Mucosa of descending colon (tissue), 3 donors: ENCODE results near the gene TMEM164. TPM values are rescaled to one million over a fixed set of nuclear protein-coding genes. Genes with fewer than 3 reads are reported as not detected.
A peak's percentile ranks its signal among the peaks of the same experiment; 100 is the strongest.
"Not testable (repeated sequence)": the region's sequence is repeated elsewhere in the genome, so short reads cannot be mapped to it uniquely, and the experiment has no call there.

ENCODE experiments used
- ATAC-seq: fragments of 200-7000 bp; cut with Tn5 transposase; one replicate; pipeline ENCODE4 v1.9.1; 2020; ENCODE audit warnings: mild to moderate bottlenecking, moderate library complexity
- DNase-seq, 3 donors: peaks; one replicate each; pipeline ENCODE4 v3.0.0-alpha.2; 2020
- H3K36me3 ChIP-seq: fragments of 200-600 bp; one replicate; pipeline ENCODE4 v1.8.0; 2021; ENCODE audit warnings: low read depth, mild to moderate bottlenecking
- H3K4me1 ChIP-seq: fragments of 200-600 bp; one replicate; pipeline ENCODE4 v1.8.0; 2021; ENCODE audit warnings: low read depth, mild to moderate bottlenecking
- H3K4me3 ChIP-seq: fragments of 200-600 bp; one replicate; pipeline ENCODE4 v1.8.0; 2021; ENCODE audit warnings: mild to moderate bottlenecking
- H3K9me3 ChIP-seq: fragments of 200-600 bp; one replicate; pipeline ENCODE4 v1.8.0; 2021; ENCODE audit warnings: mild to moderate bottlenecking
- intact Hi-C, 2 donors: fragments of 100-400 bp; cut with DNase I in 1 of 2; cut with micrococcal nuclease in 1 of 2; formaldehyde crosslinking; loops; one replicate each; pipeline versions ENCODE4 v1.11.0 to v1.11.1; 2022; cut with DNase I, micrococcal nuclease
- total RNA-seq, 3 donors: library from RNA; stranded (reverse); fragmentation: NEBNext Ultra II Directional in 2 of 3; extraction: Animal tissue kit (Norgen Biotek cat#: 25700) in 2 of 3; gene quantifications; one replicate each; pipeline versions ENCODE4 v1.2.1 to v1.2.4, GENCODE V29; 2021 to 2023
- TF ChIP-seq, protein P1 (sequence below): fragments of 200-600 bp; IDR thresholded peaks from one replicate; pipeline ENCODE4 v1.8.0; 2022; ENCODE audit warnings: antibody characterized with exemption, mild to moderate bottlenecking
- donor health status: DM: no; HTN: no; CAD: no; lungs with moderate emphysema.
- donor health status: DM: no; HTN: no; CAD: no.
- donor health status: DM: no; HTN: yes; CAD: no.

Gene TMEM164
- total RNA-seq, 3 donors from 2014 or later = 58.6 to 103 (median 95.4) TPM

DNA sequence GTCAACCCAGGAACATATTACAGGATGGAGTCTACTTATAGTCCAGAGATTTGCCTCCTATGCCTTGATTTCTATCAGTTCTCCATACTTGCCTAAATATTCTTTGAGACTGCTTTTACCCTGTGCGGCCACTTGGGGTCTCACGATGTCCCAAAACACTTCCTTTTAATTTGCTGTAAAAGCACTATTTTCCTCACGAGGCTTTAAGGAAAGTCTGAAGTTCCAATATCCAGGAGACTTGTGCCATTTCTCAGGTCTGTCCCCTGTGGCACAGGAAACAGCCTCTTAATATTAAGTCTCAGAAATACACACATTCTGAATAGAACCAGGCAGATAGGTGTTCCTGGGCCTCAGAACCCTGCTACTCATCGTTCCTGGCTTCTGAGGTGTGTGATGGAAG is 142.9 kb downstream of the TMEM164 start:
- intact Hi-C loops = loop anchor here in 1 of 2 donors (10.0 kb wide), 1 partner anchor 231 kb away; no protein-coding TSS in a partner anchor
- peak in 1 of 3 donors; percentile 15 for DNase-seq
- peak; percentile 73 for ATAC-seq

DNA sequence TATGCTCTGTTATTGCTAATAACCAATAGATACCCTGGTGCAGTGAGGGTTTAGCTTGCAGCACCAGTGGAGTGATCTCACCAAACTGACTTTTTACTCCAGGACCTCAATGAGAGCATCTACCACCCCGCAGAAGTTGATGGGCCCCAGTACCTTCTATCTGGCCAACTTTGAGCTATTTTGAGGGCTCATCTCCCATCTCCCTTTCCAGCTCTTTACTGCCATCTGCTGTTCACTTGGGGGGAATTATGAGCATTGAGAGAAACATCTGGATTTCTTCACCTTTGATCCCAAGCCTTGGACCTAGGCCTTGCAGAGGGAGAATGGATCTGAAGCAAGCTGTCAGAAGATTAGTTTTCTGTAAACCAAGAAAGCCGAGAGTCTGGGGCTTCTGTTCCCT is 143.6 kb downstream of the TMEM164 start:
- Histone ChIP-seq H3K36me3 (no peaks in the 10 kb centered on the region), H3K4me3 (no peak overlapping the region), H3K9me3 (no peaks in the 10 kb centered on the region), H3K4me1 (peaks cover 2% of the 10 kb centered on the region)
- intact Hi-C loops = loop anchor here in 1 of 2 donors (10.0 kb wide), 1 partner anchor 232 kb away; no protein-coding TSS in a partner anchor
- TF ChIP-seq, protein P1, sequence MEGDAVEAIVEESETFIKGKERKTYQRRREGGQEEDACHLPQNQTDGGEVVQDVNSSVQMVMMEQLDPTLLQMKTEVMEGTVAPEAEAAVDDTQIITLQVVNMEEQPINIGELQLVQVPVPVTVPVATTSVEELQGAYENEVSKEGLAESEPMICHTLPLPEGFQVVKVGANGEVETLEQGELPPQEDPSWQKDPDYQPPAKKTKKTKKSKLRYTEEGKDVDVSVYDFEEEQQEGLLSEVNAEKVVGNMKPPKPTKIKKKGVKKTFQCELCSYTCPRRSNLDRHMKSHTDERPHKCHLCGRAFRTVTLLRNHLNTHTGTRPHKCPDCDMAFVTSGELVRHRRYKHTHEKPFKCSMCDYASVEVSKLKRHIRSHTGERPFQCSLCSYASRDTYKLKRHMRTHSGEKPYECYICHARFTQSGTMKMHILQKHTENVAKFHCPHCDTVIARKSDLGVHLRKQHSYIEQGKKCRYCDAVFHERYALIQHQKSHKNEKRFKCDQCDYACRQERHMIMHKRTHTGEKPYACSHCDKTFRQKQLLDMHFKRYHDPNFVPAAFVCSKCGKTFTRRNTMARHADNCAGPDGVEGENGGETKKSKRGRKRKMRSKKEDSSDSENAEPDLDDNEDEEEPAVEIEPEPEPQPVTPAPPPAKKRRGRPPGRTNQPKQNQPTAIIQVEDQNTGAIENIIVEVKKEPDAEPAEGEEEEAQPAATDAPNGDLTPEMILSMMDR = no peak
- DNase-seq (peak in 1 of 3 donors; percentile 54), ATAC-seq (peak; percentile 80)

More for the DNA sequence above, 142.9 kb downstream of the TMEM164 start:
- no peaks in the 10 kb centered on the region for H3K36me3 ChIP-seq
- H3K4me3 ChIP-seq = no peak overlapping the region
- H3K9me3 ChIP-seq = no peaks in the 10 kb centered on the region
- TF ChIP-seq, protein P1 = no peak
- H3K4me1 ChIP-seq = peaks cover 2% of the 10 kb centered on the region

DNA sequence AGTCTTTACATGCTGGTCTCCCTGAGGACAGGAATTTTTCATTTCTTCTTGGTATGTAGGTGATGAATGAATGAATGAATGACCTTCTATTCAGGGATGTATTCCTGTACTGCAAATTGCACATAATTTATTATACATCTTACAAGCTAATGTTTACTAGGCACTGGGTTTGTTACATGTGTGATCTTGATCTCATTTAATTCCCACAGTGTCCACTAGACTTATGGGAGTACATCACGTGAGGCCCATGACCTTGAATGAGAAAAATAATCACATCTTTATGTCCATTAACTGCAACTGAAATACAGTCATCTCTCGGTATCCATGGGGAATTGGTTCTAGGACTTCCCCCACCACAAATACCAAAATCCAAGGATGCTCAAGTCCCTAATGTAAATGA is 150.3 kb downstream of the TMEM164 start:
- Histone ChIP-seq H3K36me3 (no peaks in the 10 kb centered on the region), H3K9me3 (no peaks in the 10 kb centered on the region), H3K4me3 (no peak overlapping the region), H3K4me1 (no peaks in the 10 kb centered on the region)
- TF ChIP-seq, protein P1 = no peak
- intact Hi-C loops = loop anchor here in 1 of 2 donors (10.0 kb wide), 1 partner anchor 692 kb away; no protein-coding TSS in a partner anchor
- ATAC-seq (no peak), DNase-seq (no peak)

DNA sequence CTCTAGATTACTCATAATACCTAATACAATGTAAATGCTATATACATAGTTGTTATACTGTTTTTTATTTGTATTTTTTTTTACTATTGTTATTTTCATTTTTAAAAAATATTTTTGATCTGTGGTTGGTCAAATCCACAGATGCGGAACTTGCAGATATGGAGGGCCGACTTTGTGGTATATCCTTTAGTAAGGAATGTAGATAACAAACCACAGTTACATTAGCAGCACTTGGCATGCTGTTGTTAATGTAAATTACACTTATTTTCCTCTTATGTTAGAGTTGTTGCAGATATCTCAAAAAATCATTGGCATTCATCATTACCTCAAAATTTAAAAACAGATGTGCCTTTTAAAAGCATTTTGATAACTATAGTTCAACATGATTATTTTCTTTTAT is 151.0 kb downstream of the TMEM164 start:
- H3K4me1 ChIP-seq = no peaks in the 10 kb centered on the region
- H3K9me3 ChIP-seq = no peaks in the 10 kb centered on the region
- intact Hi-C loops = loop anchor here in 1 of 2 donors (10.0 kb wide), 1 partner anchor 691 kb away; no protein-coding TSS in a partner anchor
- no peak for ATAC-seq
- TF ChIP-seq, protein P1 = no peak
- H3K4me3 ChIP-seq = no peak overlapping the region
- H3K36me3 ChIP-seq = no peaks in the 10 kb centered on the region
- DNase-seq = no peak

DNA sequence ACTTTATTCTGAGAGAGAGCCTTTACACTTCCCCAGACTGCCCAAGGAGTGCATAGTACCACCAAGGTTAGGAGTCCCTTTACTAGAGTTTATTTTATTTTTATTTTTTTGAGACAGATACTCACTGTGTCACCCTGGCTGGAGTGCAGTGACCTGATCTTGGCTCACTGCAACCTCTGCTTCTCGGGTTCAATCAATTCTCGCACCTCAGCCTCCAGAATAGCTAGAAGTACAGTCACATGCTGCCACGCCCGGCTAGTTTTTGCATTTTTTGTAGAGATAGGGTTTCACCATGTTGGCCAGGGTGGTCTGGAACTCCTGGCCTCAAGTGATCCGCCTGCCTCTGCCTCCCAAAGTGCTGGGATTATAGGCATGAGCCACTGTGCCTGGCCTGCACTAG is 151.4 kb downstream of the TMEM164 start:
- not testable (repeated sequence) for H3K4me3 ChIP-seq, ATAC-seq
- intact Hi-C loops = loop anchor here in 1 of 2 donors (10.0 kb wide), 1 partner anchor 690 kb away; no protein-coding TSS in a partner anchor

DNA sequence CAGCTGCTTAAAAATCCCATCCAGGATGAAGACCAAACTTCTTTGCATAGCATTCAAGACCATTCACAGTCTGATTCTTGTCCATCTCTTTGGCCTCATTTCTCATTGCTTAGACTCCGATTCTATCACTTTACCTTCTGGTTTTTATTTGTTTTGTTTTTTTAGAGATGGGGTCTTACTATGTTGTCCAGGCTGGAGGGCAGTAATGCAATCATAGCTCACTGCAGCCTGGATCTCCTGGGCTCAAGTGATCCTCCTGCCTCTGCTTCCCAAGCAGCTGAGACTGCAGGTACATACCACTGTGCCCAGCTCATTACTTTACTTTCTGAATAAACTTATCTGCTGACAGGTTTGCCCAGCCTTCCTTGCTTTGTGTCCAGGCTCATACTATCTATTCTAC is 152.8 kb downstream of the TMEM164 start:
- intact Hi-C loops = loop anchor here (5.0 to 10.0 kb wide), 2 partner anchors 257 to 689 kb away; no protein-coding TSS in a partner anchor
- ATAC-seq (no peak), DNase-seq (no peak)
- Histone ChIP-seq H3K4me3 (no peak overlapping the region), H3K36me3 (no peaks in the 10 kb centered on the region), H3K9me3 (no peaks in the 10 kb centered on the region), H3K4me1 (no peaks in the 10 kb centered on the region)
- TF ChIP-seq, protein P1 = no peak

More for the DNA sequence above, 151.4 kb downstream of the TMEM164 start:
- not testable (repeated sequence) for H3K4me1 ChIP-seq, DNase-seq, H3K36me3 ChIP-seq, H3K9me3 ChIP-seq
